Measurements from ENCODE around the gene NPFF. TPM values are rescaled to one million over a fixed set of nuclear protein-coding genes. Genes with fewer than 3 reads are reported as not detected.

Gene NPFF
- polyA plus RNA-seq, 4 donors = 1.0 to 1.2 TPM; not detected in 2

DNA sequence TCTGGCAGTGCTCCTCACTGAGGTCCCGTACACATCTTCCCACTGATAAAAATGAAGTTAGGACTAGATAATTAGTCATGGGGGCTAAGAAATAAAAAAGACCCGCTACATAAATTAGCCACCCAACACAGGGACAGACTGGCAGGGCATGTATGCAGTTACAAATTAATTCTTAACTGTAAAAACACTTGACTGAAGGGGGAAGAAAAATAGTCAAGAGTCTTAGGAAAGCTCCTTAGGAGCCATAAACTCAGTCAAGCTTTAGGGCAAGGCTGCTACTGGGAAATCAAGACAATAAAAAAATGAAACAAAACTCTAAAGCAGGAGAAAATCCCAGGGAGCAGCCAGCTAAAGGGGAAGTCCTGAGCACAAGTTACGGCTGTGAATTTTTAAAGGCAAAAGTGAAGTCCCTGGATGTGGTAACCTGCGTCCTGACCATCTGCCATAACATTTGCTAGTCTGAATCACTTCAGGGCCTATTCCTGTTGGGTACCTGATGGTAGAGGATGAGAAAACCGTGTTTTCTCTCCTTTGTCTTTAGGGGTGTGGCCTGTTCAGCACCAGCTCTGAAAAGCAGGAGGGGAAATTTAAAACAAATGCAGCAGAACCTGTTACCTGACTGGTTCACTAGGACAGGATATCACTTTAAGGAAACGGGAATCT is 7.5 kb upstream of the NPFF start:
- no peak for DNase-seq (ENCODE audit: low read depth in 4 of 4, low spot score in 3 of 4)

DNA sequence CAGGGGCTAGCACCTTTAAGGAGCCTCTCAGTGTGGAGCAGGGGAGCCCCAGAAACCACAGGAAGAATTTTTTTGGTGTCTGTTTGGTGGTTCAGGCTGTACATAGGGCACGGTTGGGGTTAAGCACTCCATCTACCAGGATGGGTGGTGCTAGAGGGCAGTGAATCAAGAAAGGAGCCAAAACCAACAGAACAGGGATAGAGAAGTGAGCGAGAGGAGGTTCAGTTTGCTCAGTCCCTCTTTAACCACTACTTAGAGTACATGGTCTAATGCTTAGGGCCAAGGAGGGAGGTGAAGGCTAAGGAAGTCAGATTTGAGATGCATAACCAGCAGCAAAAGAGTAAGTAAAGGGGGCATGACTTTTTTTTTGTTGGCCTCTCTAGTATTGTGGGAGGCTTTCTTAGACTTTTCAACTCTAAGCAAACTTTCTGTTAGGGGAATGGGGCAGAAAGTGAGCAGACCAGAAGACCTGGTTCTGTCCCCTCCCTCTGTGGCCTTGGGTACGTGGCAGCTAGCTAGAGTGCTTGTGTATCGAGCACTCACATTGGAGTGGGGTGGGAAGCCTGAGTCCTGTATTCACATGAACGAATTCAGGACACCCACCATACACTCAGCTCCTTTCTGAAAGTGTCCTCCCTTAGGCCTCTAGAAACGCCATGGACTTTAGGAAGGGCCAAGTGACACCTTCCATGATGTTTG is 6.6 kb upstream of the NPFF start:
- DNase-seq (ENCODE audit: low read depth in 4 of 4, low spot score in 3 of 4) = no peak

DNA sequence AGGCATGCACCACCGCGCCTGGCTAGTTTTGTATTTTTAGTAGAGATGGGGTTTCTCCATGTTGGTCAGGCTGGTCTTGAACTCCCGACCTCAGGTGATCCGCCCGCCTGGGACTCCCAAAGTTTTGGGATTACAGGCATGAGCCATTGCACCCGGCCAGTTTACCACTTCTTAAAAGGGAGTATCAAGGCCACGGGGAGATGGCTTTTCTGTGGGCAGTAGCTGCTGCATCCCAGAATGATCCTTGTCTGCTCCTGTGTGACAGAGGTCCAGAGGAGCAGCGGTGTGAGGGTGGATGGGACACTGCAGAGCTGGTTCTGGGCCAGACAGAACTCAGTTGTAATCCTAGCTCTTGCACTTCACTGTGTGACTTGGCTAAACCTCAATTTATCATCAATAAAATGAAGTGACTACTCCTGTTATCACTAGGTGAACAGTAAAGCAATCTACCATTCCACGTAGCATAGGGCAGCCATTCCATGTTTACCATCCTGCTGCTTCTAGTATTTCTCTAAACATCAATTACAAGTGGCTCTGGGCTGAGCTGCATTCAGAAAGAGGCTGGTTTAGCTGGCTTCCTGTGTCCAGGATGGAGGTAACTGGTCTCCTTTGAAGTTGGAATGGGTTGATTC is 3.0 kb upstream of the NPFF start:
- DNase-seq (ENCODE audit: low read depth in 4 of 4, low spot score in 3 of 4) = no peak

DNA sequence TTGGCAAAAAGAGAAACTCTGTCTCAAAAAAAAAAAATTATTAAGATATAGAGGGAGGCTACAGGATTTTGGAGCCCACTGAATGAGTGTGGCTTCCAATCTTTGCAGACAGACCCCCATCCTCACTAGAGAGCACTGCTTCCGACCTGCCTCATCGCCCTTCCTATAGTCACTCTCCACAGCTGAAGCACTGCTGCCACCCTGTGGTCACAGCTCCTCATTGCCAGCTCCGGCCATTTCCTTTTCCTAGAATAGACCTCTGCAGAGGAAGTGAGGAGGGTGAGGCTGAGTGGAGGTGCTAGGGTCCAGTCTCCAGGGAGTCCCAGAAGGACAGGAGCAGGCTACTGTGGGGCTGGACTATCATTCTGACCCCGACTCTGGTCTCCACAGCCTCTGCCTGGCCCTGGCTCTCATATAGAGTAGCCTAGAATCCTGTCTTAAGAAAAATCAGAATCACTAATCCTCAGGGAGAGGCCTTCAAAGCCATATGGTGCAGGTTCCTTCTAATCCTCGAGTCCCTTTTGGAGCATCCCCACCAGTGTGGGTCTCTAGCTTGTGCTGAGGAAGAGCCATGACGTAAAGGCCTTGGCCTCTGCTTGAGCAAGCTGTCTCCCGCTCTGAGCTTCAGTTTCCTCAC is 1.4 kb upstream of the NPFF start:
- DNase-seq (ENCODE audit: low read depth in 4 of 4, low spot score in 3 of 4) = peak in 2 of 4 donors; percentile 54 to 79

DNA sequence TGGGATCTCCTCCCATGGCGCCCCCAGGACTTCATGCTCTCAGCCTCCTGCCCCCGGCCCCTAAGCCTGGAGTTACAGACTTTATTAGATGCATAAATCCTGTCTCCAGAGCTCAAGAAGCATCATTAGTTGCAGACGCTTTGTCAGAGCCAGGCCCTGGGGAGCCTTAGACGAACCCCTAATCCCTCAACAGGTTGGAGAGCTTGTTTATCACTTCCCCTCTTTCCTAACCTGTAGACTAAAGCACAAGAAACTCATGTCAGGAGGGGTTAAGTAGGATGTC is 260 bp upstream of the NPFF start:
- no peak for DNase-seq (ENCODE audit: low read depth in 4 of 4, low spot score in 3 of 4)

DNA sequence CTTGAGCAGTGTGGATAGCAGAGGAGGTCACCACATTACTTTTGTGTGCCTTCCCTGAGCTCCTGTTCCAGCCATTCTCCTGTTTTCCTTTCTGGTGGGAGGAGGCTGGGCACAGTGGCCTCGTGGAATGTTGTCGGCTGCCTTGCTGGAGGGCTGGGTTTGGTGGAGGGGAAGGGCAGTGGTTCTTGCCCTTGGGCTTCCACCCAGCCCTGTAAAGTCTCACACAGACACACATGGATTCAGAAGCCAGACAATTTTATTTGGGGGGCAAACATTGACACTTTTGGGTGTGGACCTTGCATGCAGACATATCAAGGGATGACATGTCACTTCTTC is 866 bp downstream of the NPFF start:
- DNase-seq (ENCODE audit: low read depth in 4 of 4, low spot score in 3 of 4) = no peak

DNA sequence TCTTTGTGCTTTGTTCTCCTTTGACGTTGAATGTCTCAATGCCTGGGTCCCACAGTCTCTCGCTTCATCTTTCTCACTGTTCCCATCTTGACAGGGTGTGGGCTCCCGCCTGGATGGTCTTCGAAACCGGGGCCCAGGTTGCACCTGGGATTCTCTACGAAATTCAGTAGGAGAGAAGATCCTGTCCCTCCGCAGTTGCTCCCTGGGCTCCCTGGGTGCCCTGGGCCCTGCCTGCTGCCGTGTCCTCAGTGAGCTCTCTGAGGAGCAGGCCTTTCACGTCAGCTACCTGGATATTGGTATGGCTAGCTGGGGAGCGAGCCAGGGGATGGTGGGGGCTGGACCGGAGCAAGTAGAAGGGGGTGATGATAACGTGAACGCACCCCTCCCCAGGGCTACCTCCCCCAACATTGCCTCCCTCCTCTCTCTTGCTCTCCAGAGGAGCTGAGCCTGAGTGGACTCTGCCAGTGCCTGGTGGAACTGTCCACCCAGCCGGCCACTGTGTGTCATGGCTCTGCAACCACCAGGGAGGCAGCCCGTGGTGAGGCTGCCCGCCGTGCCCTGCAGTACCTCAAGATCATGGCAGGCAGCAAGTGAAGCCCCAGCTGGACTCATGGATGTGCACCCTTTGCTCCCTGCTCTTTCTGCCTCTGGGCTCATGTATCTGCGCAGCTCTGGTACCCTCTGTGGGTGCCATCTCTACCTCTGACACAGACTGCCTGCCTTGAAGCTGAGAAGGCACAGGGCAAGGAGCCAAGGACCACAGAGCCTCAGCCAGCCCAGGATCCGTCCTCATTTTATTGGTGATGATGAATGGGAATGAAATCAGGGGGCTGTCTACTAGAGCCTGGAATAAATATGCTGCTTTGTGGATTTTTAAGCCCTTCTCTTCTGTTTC is 1.5 kb downstream of the NPFF start:
- DNase-seq (ENCODE audit: low read depth in 4 of 4, low spot score in 3 of 4) = no peak

DNA sequence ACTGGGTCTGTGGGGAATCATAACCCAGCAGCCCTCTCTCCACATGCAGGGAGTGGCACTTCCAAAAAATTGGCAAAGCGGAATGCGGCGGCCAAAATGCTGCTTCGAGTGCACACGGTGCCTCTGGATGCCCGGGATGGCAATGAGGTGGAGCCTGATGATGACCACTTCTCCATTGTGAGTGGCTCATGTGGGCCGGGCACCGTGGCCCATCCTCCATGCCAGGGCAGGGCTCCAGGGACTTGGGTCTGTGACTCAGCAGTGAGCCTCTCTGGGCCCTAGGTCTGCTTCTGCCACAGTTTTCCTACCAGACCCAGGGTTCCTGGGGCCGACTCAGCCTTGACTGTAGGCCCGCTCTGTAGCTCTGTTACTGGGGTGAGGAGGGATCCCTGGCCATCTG is 2.2 kb downstream of the NPFF start:
- no peak for DNase-seq (ENCODE audit: low read depth in 4 of 4, low spot score in 3 of 4)

DNA sequence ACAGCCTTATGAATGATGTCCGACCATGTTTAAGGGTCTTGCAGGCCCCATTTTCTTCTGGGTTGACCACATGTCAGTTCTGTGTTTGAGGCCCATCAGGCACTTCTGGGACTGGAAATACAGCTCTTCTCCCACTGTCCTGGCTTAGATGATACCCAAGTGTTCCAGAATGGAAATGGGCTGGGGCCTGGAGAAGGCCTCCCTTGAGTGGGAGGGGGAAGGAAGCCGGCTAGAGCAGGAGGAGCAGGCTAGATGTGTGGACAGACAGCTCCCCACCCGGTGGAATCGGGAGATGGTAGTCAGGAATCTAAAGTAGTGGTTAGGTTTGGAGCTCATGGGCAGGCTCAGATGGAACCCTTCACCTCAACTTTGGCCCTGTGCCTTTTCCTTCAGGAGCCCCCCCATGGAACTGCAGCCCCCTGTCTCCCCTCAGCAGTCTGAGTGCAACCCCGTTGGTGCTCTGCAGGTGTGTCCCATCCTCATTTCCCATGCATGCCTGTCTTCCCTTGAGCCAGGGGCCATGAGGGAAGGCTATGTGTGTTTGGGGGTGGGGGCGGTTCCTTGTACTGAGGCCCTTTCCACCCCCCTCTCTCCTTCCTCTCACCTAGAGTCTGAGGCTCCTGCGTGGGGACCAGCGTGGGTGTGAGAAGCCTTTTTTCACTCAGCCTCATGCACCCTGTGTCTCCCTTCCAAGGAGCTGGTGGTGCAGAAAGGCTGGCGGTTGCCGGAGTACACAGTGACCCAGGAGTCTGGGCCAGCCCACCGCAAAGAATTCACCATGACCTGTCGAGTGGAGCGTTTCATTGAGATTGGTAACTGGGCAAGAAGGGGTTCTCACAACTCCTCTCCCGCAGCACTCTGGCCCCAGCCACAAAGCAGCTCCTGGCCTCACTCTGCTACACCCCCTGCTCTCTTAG is 3.0 kb downstream of the NPFF start:
- DNase-seq (ENCODE audit: low read depth in 4 of 4, low spot score in 3 of 4) = no peak

DNA sequence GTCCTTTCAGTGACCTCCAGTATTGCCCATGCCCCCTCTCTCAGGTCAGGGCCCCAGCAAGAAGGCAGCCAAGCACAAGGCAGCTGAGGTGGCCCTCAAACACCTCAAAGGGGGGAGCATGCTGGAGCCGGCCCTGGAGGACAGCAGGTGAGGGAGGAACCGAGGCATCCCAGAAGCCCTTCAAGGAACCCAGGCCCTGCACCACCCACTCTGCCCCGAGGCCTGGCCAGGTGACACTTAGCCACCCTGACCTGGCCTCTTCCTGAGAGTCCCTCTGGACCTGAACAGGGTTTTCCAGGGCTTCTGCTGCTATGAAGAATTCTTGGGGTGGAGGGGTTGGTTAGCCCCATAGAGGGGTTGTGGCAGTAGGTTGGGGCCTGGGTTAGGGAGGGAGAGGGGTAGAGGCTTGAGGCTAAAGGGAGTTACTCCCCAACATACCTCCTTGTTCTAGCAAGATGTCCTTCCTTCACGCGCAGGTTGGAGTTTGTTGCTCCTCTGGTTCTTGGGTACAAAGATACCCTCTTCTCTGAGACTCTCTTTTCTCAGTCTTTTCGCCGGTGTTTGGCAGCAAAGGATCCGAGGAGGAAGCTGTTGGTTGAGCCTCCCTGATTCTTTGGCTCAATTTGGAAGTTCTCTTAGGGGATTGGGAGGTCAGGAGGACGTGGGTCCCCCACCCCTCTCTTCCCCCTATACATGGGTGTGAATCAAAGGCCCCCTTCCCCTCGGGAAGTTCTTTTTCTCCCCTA is 4.1 kb downstream of the NPFF start:
- no peak for DNase-seq (ENCODE audit: low read depth in 4 of 4, low spot score in 3 of 4)

DNA sequence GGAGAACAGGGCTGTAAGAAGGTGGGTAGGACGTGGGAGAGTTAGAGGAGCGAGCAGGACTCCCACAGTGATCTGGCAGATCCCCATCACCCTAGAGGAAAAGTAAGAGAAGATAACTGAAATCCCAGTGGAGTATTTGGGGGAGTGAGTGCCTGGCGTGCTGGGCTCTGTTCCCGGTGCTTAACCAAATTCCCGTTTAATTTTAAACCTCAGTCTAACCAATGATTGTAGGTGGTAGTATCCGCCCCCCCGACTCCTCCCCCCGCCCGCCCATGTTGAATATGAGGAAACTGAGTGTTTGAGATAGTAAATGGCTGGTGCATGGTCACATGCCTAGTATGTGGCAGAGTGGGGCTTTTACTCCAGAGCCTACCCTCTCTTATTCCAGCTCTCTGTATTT is 5.0 kb downstream of the NPFF start:
- no peak for DNase-seq (ENCODE audit: low read depth in 4 of 4, low spot score in 3 of 4)

DNA sequence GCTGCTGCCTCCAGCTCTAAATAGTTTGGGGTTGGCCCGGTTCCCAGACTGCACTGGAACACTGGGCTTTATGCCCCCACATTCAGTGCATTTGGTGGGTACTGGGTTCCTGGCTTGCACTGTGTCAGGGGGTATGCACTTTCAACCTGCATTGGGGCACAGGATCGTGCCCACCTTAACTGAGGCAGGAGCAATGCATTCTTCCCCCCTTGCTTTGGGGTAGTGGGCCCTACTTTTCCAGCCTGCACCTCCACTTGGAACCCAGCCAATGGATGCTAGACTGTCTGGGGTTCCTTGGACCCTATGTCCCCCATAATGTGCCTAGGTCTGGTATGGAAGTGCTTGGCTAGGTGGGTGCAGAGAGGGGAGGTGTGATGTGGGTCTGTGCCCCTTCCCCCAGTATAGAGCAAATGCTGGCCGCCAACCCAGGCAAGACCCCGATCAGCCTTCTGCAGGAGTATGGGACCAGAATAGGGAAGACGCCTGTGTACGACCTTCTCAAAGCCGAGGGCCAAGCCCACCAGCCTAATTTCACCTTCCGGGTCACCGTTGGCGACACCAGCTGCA is 5.6 kb downstream of the NPFF start:
- DNase-seq (ENCODE audit: low read depth in 4 of 4, low spot score in 3 of 4) = no peak

DNA sequence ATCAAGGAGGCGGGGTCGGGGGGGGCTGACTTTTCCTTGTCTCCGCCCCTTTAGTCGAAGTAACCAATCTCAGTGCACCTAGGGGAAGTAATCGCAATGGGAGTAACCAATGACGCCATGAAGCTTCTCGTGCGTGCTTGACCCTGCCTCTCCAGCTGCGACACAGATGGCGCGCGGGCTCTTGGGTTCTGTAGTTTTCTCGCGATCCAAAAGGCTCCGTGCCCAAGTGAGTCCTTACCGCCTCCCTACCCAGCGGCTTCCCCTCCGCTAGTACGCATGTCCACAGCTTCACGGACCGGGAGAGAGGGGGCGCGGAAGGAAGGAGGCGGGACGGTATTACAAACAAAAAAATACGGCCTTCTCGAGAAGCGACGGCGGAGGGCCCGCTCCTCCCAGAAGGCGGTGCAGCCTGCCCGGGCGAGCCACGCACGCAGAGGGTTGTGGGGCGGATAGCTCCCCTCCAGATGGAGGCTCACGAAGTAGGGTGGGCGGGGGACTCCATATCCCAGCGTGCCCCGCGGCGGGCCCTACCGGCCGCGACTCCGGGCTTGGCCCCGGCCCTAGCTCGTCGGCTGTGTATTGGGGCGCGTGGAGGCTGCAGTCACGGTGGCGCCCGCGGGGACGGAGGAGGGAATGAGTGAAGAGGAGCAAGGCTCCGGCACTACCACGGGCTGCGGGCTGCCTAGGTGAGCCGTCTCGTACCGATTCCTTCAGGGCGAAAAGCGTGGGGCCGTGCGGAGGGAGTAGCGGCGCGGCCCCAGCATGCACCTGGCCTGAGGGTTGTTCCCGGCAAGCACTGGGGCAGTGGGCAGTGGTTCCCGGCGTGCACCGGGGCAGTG is 6.3 kb downstream of the NPFF start, which contains the start of gene TARBP2:
Gene TARBP2 (plus strand): TSS at position 508 of the 839 bp plus-strand sequence. CDS start 126 bp downstream, at position 634.
- peak; percentile 96 to 99 (median 98) for DNase-seq (ENCODE audit: low read depth in 4 of 4, low spot score in 3 of 4)

DNA sequence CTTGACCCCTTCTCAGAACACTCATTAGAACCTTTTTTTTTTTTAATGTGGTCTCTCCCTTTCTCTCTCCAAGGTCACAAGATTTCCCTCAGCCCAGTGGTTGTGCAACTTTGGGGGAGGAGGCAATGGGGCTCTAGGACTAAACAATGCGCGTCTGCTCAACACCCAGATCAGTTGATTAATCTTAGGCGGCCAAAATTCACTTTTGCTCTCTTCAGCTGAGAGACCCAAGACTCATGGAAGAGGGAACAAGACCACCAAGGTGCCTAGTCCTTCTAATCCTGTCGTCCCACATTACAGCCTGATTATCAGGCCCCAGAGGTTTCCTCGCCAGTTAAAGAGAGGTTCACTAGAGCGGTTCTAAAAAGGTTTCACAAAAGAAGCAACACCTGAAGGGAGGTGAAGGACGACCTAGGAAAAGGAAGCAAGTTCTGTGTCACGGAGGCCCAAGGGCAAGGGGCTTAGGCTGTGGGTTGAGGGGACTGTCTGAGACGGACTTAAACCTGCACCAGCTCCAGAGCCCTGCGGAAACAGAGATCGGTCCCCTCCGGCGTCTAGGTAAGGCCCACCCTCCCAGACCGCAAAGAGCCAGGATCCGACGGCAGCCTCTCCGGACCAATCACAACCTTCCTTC is 7.0 kb downstream of the NPFF start:
- no peak for DNase-seq (ENCODE audit: low read depth in 4 of 4, low spot score in 3 of 4)

DNA sequence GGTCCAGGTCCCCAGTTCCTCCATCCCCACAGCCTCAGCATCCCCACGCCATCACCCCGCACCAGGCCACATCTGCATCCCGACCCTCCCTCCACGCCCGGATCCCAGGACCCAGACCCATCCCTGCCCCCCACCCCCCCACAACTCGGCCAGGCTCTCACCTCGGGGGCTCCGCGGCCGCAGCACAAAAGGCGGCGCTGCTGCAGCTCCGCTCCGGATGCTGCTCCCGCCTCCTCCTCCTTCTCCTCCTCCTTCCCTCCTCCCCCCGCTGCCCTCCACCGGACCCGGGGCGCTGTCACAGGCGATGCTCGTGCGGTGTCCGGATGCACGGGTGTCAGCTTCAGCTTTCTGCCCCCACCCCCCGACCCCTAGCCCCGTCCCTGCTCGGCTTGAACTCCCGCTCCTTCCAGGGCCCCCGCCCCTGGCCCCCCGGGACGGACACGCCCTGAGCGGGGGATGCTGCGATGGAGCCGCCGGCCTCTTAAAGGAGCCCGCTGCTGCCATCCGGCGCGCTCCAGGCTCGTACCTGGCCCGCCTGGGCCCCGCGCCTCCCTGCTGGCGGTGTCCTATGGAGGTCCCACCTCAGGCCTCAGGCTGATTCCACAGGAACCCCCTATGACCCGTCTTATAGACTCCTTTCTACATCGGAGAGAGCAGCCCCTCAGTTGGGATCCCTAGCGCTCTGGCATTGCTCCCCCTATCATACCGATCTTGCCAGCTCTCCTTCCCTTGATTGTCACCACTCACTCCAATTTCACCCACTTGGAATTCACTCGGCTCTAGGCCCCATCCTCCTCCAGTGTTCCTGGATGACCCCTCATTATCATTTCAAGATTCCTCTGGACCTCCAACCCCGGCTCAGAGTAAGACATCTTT is 7.8 kb downstream of the NPFF start, which contains the start of gene MAP3K12:
Gene MAP3K12 (minus strand): TSS at position 193 of the 876 bp plus-strand sequence. CDS start 12,067 bp downstream, outside the sequence.
- peak in 1 of 4 donors; percentile 42 for DNase-seq (ENCODE audit: low read depth in 4 of 4, low spot score in 3 of 4)

DNA sequence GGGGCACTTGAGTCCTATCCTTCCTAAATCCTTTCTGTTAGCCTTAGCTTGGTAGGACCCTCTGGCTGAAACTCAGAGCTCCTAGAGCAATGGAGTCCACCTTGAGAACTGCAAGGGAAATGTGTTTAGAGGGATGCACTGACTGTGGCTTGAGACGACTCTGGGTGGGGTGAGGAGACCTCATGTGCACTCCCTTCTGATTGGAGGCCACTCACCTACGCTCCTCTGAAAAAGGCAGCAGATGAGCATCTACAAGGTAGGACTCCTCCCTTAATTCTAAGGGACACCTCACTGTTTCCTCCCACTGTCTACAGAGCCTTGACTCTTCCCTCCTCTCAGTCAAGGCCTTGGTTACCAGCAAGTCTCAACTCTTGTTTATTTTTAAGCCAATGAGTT is 9.1 kb downstream of the NPFF start:
- no peak for DNase-seq (ENCODE audit: low read depth in 4 of 4, low spot score in 3 of 4)
